ENCODE results near the gene TMED6. TPM values are rescaled to one million over a fixed set of nuclear protein-coding genes. Genes with fewer than 3 reads are reported as not detected.
"Not testable (repeated sequence)": the region's sequence is repeated elsewhere in the genome, so short reads cannot be mapped to it uniquely, and the experiment has no call there.

The TMED6 gene
- total and polyA plus RNA-seq, 8 donors: 1.2 to 5.0 (median 3.4) TPM

GRCh38 chr16:69302301-69302700 lies 49.3 kb downstream of the TMED6 start:
- no peak overlapping the region for H3K4me3 ChIP-seq

GRCh38 chr16:69301861-69302260 lies 49.7 kb downstream of the TMED6 start:
- ATAC-seq: no peak
- DNase-seq: no peak
- H3K27me3 ChIP-seq: no peaks in the 10 kb centered on the region
- peaks cover 0 to 17% of the 10 kb centered on the region in 2 donors for H3K36me3 ChIP-seq
- H3K4me3 ChIP-seq: no peak overlapping the region
- intact Hi-C loops (cut with DNase I): no loop called here
- H3K4me1 ChIP-seq: peaks cover 0 to 26% of the 10 kb centered on the region in 2 donors
- no peak for TF ChIP-seq CTCF (IDR thresholded peaks at IDR 0.05)
- no peaks in the 10 kb centered on the region for H3K9me3 ChIP-seq
- H3K27ac ChIP-seq: no peak overlapping the region

More at GRCh38 chr16:69302301-69302700, 49.3 kb downstream of the TMED6 start:
- H3K27ac ChIP-seq: no peak overlapping the region
- H3K27me3 ChIP-seq: no peaks in the 10 kb centered on the region
- DNase-seq (no peak), ATAC-seq (no peak)
- intact Hi-C loops (cut with DNase I): no loop called here
- TF ChIP-seq CTCF (IDR thresholded peaks at IDR 0.05): no peak
- H3K36me3 ChIP-seq: peaks cover 0 to 17% of the 10 kb centered on the region in 2 donors
- no peaks in the 10 kb centered on the region for H3K9me3 ChIP-seq
- H3K4me1 ChIP-seq: peaks cover 0 to 26% of the 10 kb centered on the region in 2 donors

GRCh38 chr16:69301187-69301586 lies 50.4 kb downstream of the TMED6 start:
- Histone ChIP-seq H3K27me3 (no peaks in the 10 kb centered on the region), H3K36me3 (peaks cover 0 to 17% of the 10 kb centered on the region in 2 donors), H3K4me1 (peaks cover 0 to 26% of the 10 kb centered on the region in 2 donors), H3K4me3 (no peak overlapping the region), H3K27ac (no peak overlapping the region), H3K9me3 (no peaks in the 10 kb centered on the region)
- DNase-seq (no peak), ATAC-seq (no peak)
- intact Hi-C loops (cut with DNase I): no loop called here
- no peak for TF ChIP-seq CTCF (IDR thresholded peaks at IDR 0.05)

- intact Hi-C loops (cut with DNase I): no loop called here
- peak overlapping the region in 1 of 2 donors; percentile 75 for H3K27ac ChIP-seq
- no peaks in the 10 kb centered on the region for H3K9me3 ChIP-seq
- H3K4me3 ChIP-seq: no peak overlapping the region
- no peak for DNase-seq
- no peaks in the 10 kb centered on the region for H3K27me3 ChIP-seq
- H3K4me1 ChIP-seq: peaks cover 0 to 26% of the 10 kb centered on the region in 2 donors
- peaks cover 0 to 21% of the 10 kb centered on the region in 2 donors for H3K36me3 ChIP-seq
- no peak for ATAC-seq
- no peak for TF ChIP-seq CTCF (IDR thresholded peaks at IDR 0.05)
Measured at GRCh38 chr16:69298261-69298660, 53.3 kb downstream of the TMED6 start.

- not testable (repeated sequence) for ATAC-seq, H3K27ac ChIP-seq, H3K9me3 ChIP-seq
Measured at GRCh38 chr16:69296771-69297170, 54.8 kb downstream of the TMED6 start.

GRCh38 chr16:69294051-69294450 lies 57.5 kb downstream of the TMED6 start:
- no peak for ATAC-seq
- Histone ChIP-seq H3K4me1 (peaks cover 0 to 15% of the 10 kb centered on the region in 2 donors), H3K36me3 (peaks cover 0 to 4% of the 10 kb centered on the region in 2 donors), H3K4me3 (no peak overlapping the region), H3K27ac (no peak overlapping the region), H3K9me3 (no peaks in the 10 kb centered on the region), H3K27me3 (no peaks in the 10 kb centered on the region)
- intact Hi-C loops (cut with DNase I): no loop called here
- no peak for DNase-seq
- no peak for TF ChIP-seq CTCF (IDR thresholded peaks at IDR 0.05)

More at GRCh38 chr16:69296771-69297170, 54.8 kb downstream of the TMED6 start:
- intact Hi-C loops (cut with DNase I); H3K27me3 ChIP-seq; DNase-seq; H3K4me3 ChIP-seq: not testable (repeated sequence)
- Histone ChIP-seq H3K4me1 (peaks cover 0 to 26% of the 10 kb centered on the region in 2 donors), H3K36me3 (peaks cover 0 to 21% of the 10 kb centered on the region in 2 donors)

All from left lung (tissue), 10 donors.